ENCODE data around the gene EYA2. TPM values are rescaled to one million over a fixed set of nuclear protein-coding genes. Genes with fewer than 3 reads are reported as not detected.

EYA2 gene
- total and polyA plus RNA-seq, 2 donors (not counting 1 experiment from before 2014, with no cell fraction given) = 1.1 to 2.8 TPM

DNA sequence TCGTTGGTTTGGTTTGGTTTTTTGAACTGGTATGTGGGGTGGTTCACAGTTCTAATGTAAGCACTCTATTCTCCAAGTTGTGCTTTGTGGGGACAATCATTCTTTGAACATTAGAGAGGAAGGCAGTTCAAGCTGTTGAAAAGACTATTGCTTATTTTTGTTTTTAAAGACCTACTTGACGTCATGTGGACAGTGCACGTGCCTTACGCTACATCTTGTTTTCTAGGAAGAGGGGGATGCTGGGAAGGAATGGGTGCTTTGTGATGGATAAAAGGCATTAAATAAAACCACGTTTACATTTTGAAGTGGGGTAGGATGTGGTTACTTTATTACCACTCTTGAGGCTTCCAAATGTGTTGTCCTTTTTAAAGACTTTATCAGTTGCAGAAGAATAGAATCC lies 293.9 kb downstream of the EYA2 start:
- H3K4me3 ChIP-seq (ENCODE audit: control extremely low read depth in 1 of 5, extremely low read depth in 1 of 5, insufficient read depth in 1 of 5, low read depth in 2 of 5, low read length in 4 of 5) = no peak overlapping the region
- H4K20me1 ChIP-seq (ENCODE audit: control insufficient read depth, insufficient read depth, low read length, poor library complexity, severe bottlenecking) = no peaks in the 10 kb centered on the region
- no peaks in the 10 kb centered on the region for H3K79me2 ChIP-seq (ENCODE audit: control insufficient read depth, insufficient read depth, low read length)
- no peaks in the 10 kb centered on the region for H3K9me3 ChIP-seq (ENCODE audit: control extremely low read depth in 1 of 3, control insufficient read depth in 2 of 3, insufficient read depth in 1 of 3, low read length in 2 of 3)
- H3K4me1 ChIP-seq (ENCODE audit: control insufficient read depth in 2 of 2, insufficient read depth in 2 of 2, low read length in 2 of 2) = no peaks in the 10 kb centered on the region
- H2AFZ ChIP-seq (ENCODE audit: insufficient read depth, low read depth, low read length, poor library complexity, severe bottlenecking) = no peak overlapping the region
- H3K36me3 ChIP-seq (replicated peaks in 1 of 2; ENCODE audit: control extremely low read depth in 1 of 2, control insufficient read depth in 1 of 2, extremely low read depth in 1 of 2, insufficient read depth in 2 of 2, low read length in 1 of 2) = no peaks in the 10 kb centered on the region
- H3K9me3 Mint-ChIP-seq (ENCODE audit: insufficient read depth) = no peaks in the 10 kb centered on the region
- H3K27ac Mint-ChIP-seq = no peak overlapping the region
- H3K9ac ChIP-seq (ENCODE audit: low read length) = no peak overlapping the region
- no peak overlapping the region for H3K27ac ChIP-seq (ENCODE audit: low read length in 2 of 2)
- TF ChIP-seq CTCF (IDR thresholded peaks at IDR 0.05) (no peak), EZH2 (IDR thresholded peaks at IDR 0.05; ENCODE audit: borderline replicate concordance, insufficient read depth, low read depth, low read length, poor library complexity, severe bottlenecking) (no peak)
- H3K27me3 ChIP-seq (replicated peaks in 1 of 4; ENCODE audit: control extremely low read depth in 1 of 4, control insufficient read depth in 3 of 4, insufficient read depth in 4 of 4, low read length in 3 of 4) = peaks cover 0 to 10% (median 2%) of the 10 kb centered on the region in 4 experiments
- peaks cover 17% of the 10 kb centered on the region for H3K27me3 Mint-ChIP-seq
- no peak overlapping the region for H3K4me2 ChIP-seq (replicated peaks; ENCODE audit: low read depth, low read length, poor library complexity, severe bottlenecking)
- intact Hi-C loops (cut with micrococcal nuclease) = no loop called here
- ChIA-PET CTCF (interaction anchor here (1.2 kb wide), 1 partner anchor 195 kb away, joined by 4 read pairs; no protein-coding TSS in a partner anchor), POLR2A (interaction anchor here (0.9 kb wide), 1 partner anchor 621 kb away, joined by 6 read pairs; no protein-coding TSS in a partner anchor)
- DNase-seq = no peak
- WGBS (ENCODE audit: insufficient coverage) = 94% methylated on average over 3 of the region's 5 CpGs
- H3K4me1 Mint-ChIP-seq = no peaks in the 10 kb centered on the region
- ATAC-seq (ENCODE audit: low read depth) = no peak
- H3K4me3 Mint-ChIP-seq = no peak overlapping the region

- H3K4me3 Mint-ChIP-seq = no peak overlapping the region
Measured at GRCh38 chr20:47189060-47189459, 294.4 kb downstream of the EYA2 start.

More at GRCh38 chr20:47189060-47189459, 294.4 kb downstream of the EYA2 start:
- Mint-ChIP-seq H3K27me3 (peaks cover 17% of the 10 kb centered on the region), H3K27ac (no peak overlapping the region), H3K4me1 (no peaks in the 10 kb centered on the region), H3K9me3 (ENCODE audit: insufficient read depth) (no peaks in the 10 kb centered on the region)
- H3K27me3 ChIP-seq (replicated peaks in 1 of 4; ENCODE audit: control extremely low read depth in 1 of 4, control insufficient read depth in 3 of 4, insufficient read depth in 4 of 4, low read length in 3 of 4) = peaks cover 0 to 10% (median 2%) of the 10 kb centered on the region in 4 experiments
- H3K4me2 ChIP-seq (replicated peaks; ENCODE audit: low read depth, low read length, poor library complexity, severe bottlenecking) = no peak overlapping the region
- no peak overlapping the region for H2AFZ ChIP-seq (ENCODE audit: insufficient read depth, low read depth, low read length, poor library complexity, severe bottlenecking)
- no peak overlapping the region for H3K27ac ChIP-seq (ENCODE audit: low read length in 2 of 2)
- H3K79me2 ChIP-seq (ENCODE audit: control insufficient read depth, insufficient read depth, low read length) = no peaks in the 10 kb centered on the region
- H3K4me3 ChIP-seq (ENCODE audit: control extremely low read depth in 1 of 5, extremely low read depth in 1 of 5, insufficient read depth in 1 of 5, low read depth in 2 of 5, low read length in 4 of 5) = no peak overlapping the region
- no peak for DNase-seq
- POLR2A ChIA-PET = interaction anchor here (0.5 to 0.9 kb wide), 2 partner anchors 452 to 622 kb away, joined by 6 to 7 read pairs; no protein-coding TSS in a partner anchor
- no peaks in the 10 kb centered on the region for H3K36me3 ChIP-seq (replicated peaks in 1 of 2; ENCODE audit: control extremely low read depth in 1 of 2, control insufficient read depth in 1 of 2, extremely low read depth in 1 of 2, insufficient read depth in 2 of 2, low read length in 1 of 2)
- intact Hi-C loops (cut with micrococcal nuclease) = no loop called here
- TF ChIP-seq EZH2 (IDR thresholded peaks at IDR 0.05; ENCODE audit: borderline replicate concordance, insufficient read depth, low read depth, low read length, poor library complexity, severe bottlenecking) (no peak), CTCF (IDR thresholded peaks at IDR 0.05) (no peak)
- H4K20me1 ChIP-seq (ENCODE audit: control insufficient read depth, insufficient read depth, low read length, poor library complexity, severe bottlenecking) = no peaks in the 10 kb centered on the region
- H3K9me3 ChIP-seq (ENCODE audit: control extremely low read depth in 1 of 3, control insufficient read depth in 2 of 3, insufficient read depth in 1 of 3, low read length in 2 of 3) = no peaks in the 10 kb centered on the region
- no peaks in the 10 kb centered on the region for H3K4me1 ChIP-seq (ENCODE audit: control insufficient read depth in 2 of 2, insufficient read depth in 2 of 2, low read length in 2 of 2)
- no peak overlapping the region for H3K9ac ChIP-seq (ENCODE audit: low read length)
- CTCF ChIA-PET = interaction anchor here (0.6 to 1.2 kb wide), 2 partner anchors 64 to 195 kb away, joined by 3 to 4 read pairs; no protein-coding TSS in a partner anchor
- ATAC-seq (ENCODE audit: low read depth) = no peak
- WGBS (ENCODE audit: insufficient coverage) = 70% methylated on average over 4 of the region's 11 CpGs

All from B cell (primary cell).